Cardiac muscle cell (in vitro differentiated cells and primary cell): Measurements from ENCODE around the gene TOMM34. TPM values are rescaled to one million over a fixed set of nuclear protein-coding genes. Genes with fewer than 3 reads are reported as not detected.

Source experiments
- DNase-seq, 2 donors: peaks; one replicate each; pipeline versions ENCODE4 v3.0.0 to v3.0.0-alpha.2; 2010 to 2017; ENCODE audit warnings: low read depth in 1 of 2, low spot score in 1 of 2
- H3K27ac ChIP-seq: fragments of 200-600 bp; sonication (generic); 2 replicates; pipeline ENCODE4 v1.5.1; 2016
- H3K27me3 ChIP-seq: fragments of 200-600 bp; sonication (generic); 2 replicates; pipeline ENCODE4 v1.6.0; 2016; ENCODE audit warnings: control low read depth
- H3K36me3 ChIP-seq: fragments of 200-600 bp; sonication (generic); 2 replicates; pipeline ENCODE4 v1.5.1; 2016; ENCODE audit warnings: control low read depth
- H3K4me1 ChIP-seq: fragments of 200-600 bp; sonication (generic); 2 replicates; pipeline ENCODE4 v1.8.1; 2017; ENCODE audit warnings: low read depth, mild to moderate bottlenecking, mixed run types
- H3K4me3 ChIP-seq: fragments of 200-600 bp; sonication (generic); 2 replicates; pipeline ENCODE4 v1.5.1; 2016; ENCODE audit warnings: mild to moderate bottlenecking
- H3K9me3 ChIP-seq: fragments of 200-600 bp; sonication (generic); 2 replicates; pipeline ENCODE4 v1.5.1; 2017; ENCODE audit warnings: low read depth, mild to moderate bottlenecking, control low read depth
- polyA plus RNA-seq: library from polyadenylated mRNA; unstranded; fragments of >200 nt; fragmentation: Nextera tagmentation; extraction: Ambion mirVana; gene quantifications from 2 replicates; pipeline ENCODE4 v1.2.1, GENCODE V29; 2016
- total RNA-seq: library from RNA; depleted of rRNA; stranded (reverse); fragments of >200 nt; gene quantifications from 2 replicates; pipeline ENCODE4 v1.2.3, GENCODE V29; 2016
- TF ChIP-seq, protein P1 (sequence below): IDR thresholded peaks from 2 replicates; pipeline ENCODE4 v1.5.1; 2012; ENCODE audit warnings: low read depth, mild to moderate bottlenecking, low read length

Gene TOMM34
- total and polyA plus RNA-seq, 2 experiments from 2014 or later = 79.2 to 107 TPM

GRCh38 chr20:44930517-44931168 lies 29.6 kb downstream of the TOMM34 start:
- Histone ChIP-seq H3K36me3 (no peaks in the 10 kb centered on the region), H3K27me3 (no peaks in the 10 kb centered on the region), H3K4me3 (no peak overlapping the region), H3K27ac (no peak overlapping the region), H3K9me3 (no peaks in the 10 kb centered on the region), H3K4me1 (no peaks in the 10 kb centered on the region)
- no peak for DNase-seq
- TF ChIP-seq, protein P1, sequence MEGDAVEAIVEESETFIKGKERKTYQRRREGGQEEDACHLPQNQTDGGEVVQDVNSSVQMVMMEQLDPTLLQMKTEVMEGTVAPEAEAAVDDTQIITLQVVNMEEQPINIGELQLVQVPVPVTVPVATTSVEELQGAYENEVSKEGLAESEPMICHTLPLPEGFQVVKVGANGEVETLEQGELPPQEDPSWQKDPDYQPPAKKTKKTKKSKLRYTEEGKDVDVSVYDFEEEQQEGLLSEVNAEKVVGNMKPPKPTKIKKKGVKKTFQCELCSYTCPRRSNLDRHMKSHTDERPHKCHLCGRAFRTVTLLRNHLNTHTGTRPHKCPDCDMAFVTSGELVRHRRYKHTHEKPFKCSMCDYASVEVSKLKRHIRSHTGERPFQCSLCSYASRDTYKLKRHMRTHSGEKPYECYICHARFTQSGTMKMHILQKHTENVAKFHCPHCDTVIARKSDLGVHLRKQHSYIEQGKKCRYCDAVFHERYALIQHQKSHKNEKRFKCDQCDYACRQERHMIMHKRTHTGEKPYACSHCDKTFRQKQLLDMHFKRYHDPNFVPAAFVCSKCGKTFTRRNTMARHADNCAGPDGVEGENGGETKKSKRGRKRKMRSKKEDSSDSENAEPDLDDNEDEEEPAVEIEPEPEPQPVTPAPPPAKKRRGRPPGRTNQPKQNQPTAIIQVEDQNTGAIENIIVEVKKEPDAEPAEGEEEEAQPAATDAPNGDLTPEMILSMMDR = no peak

DNA sequence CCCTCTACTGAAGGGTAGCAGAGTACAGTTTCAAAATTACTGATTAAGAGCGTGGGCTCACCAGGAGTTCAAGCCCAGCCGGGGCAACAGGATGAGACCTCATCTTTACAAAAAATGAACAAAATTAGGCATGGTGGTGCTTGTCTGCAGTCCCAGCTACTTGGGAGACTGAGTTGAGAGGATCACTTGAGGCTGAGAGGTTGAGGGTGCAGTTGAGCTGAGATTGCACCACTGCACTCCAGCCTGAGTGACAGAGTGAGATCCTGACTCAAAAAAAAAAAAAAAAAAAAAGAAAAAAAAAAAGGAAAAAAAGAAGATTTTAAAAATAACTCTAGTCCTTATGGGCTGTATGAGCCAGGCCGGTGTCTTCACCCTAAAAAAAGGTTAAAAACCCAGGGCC lies 31.6 kb downstream of the TOMM34 start:
- H3K4me1 ChIP-seq = peaks cover 2% of the 10 kb centered on the region
- H3K4me3 ChIP-seq = no peak overlapping the region
- TF ChIP-seq, protein P1 = no peak
- DNase-seq = no peak
- H3K36me3 ChIP-seq = no peaks in the 10 kb centered on the region
- H3K27ac ChIP-seq = no peak overlapping the region
- H3K27me3 ChIP-seq = no peaks in the 10 kb centered on the region
- H3K9me3 ChIP-seq = no peaks in the 10 kb centered on the region

- Histone ChIP-seq H3K27ac (peak overlapping the region; percentile 35), H3K27me3 (no peaks in the 10 kb centered on the region), H3K36me3 (peaks cover 8% of the 10 kb centered on the region), H3K9me3 (no peaks in the 10 kb centered on the region), H3K4me3 (no peak overlapping the region), H3K4me1 (peaks cover 2% of the 10 kb centered on the region)
- peak; percentile 39 to 49 for DNase-seq
- TF ChIP-seq, protein P1 = no peak
Observed at GRCh38 chr20:44924541-44924940, 35.7 kb downstream of the TOMM34 start.

DNA sequence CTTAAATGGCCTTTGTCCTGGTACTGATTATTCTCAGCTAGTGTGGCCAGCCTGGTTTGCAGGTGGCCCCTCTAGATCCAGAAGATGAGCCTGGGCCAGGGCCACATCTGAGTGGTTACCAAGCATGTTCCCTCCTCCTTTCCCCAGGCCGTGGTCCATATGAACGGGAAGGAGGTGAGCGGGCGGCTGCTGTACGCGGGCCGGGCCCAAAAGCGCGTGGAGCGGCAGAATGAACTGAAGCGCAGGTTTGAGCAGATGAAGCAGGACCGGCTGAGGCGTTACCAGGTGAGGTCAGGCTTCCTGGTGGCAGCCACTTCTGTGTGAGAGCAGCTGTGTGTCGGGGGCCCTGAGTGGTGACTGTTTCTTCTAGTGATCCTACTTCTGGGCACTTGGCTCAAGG lies 38.8 kb downstream of the TOMM34 start:
- Histone ChIP-seq H3K4me1 (peaks cover 2% of the 10 kb centered on the region), H3K36me3 (peaks cover 8% of the 10 kb centered on the region)

DNA sequence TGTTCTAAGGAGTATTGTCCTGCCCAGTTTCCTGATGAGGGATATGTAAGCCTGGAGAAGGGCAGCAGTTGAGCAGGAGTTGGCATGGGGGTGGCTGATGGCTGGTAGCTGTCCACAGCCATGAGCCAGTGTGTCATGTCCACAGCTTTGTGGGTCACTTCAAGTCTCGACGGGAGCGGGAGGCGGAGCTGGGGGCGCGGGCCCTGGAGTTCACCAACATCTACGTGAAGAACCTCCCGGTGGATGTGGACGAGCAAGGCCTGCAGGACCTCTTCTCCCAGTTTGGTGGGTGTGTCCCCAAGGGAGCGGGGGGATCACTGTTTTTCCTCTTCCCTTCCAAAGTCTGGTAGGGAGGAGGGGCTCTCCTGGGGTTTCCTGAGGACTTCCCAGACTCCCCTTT lies 41.4 kb downstream of the TOMM34 start:
- TF ChIP-seq, protein P1 = no peak
- H3K27ac ChIP-seq = no peak overlapping the region
- H3K36me3 ChIP-seq = peaks cover 8% of the 10 kb centered on the region
- H3K4me1 ChIP-seq = no peaks in the 10 kb centered on the region
- no peaks in the 10 kb centered on the region for H3K27me3 ChIP-seq
- no peak overlapping the region for H3K4me3 ChIP-seq
- H3K9me3 ChIP-seq = no peaks in the 10 kb centered on the region
- DNase-seq = no peak

More for the DNA sequence above, 38.8 kb downstream of the TOMM34 start:
- no peak for DNase-seq
- Histone ChIP-seq H3K4me3 (no peak overlapping the region), H3K9me3 (no peaks in the 10 kb centered on the region), H3K27ac (no peak overlapping the region), H3K27me3 (no peaks in the 10 kb centered on the region)
- TF ChIP-seq, protein P1 = no peak
